Stimulated activated CD8-positive, alpha-beta memory T cell treated with anti-CD3 and anti-CD28 coated beads, Interleukin-4, amount 100 ng/mL, for 1 hour (primary cell): ENCODE data around the gene TMEM131.

Experiments
- DNase-seq, 2 donors: peaks; one replicate each; pipeline ENCODE4 v3.0.0-alpha.2; 2020; ENCODE audit warnings: low read depth in 2 of 2, low spot score in 1 of 2

Gene TMEM131

GRCh38 chr2:97765933-97766332 lies 229.8 kb downstream of the TMEM131 start:
- DNase-seq: no peak

- no peak for DNase-seq
These were observed 231.0 kb downstream of the TMEM131 start for GRCh38 chr2:97764559-97765263.

- DNase-seq: no peak
These were observed 232.4 kb downstream of the TMEM131 start for GRCh38 chr2:97763176-97763845.

GRCh38 chr2:97761192-97761591 lies 234.6 kb downstream of the TMEM131 start:
- peak in 1 of 2 donors; percentile 27 for DNase-seq

GRCh38 chr2:97760480-97761049 lies 235.2 kb downstream of the TMEM131 start:
- no peak for DNase-seq

GRCh38 chr2:97759727-97760407 lies 235.9 kb downstream of the TMEM131 start:
- DNase-seq: no peak

GRCh38 chr2:97758131-97758705 lies 237.5 kb downstream of the TMEM131 start:
- DNase-seq: no peak

GRCh38 chr2:97757062-97757461 lies 238.7 kb downstream of the TMEM131 start:
- no peak for DNase-seq

GRCh38 chr2:97755491-97755890 lies 240.3 kb downstream of the TMEM131 start:
- DNase-seq: no peak

- DNase-seq: no peak
These were observed 240.9 kb downstream of the TMEM131 start for GRCh38 chr2:97754690-97755346.

- DNase-seq: no peak
These were observed 243.1 kb downstream of the TMEM131 start for GRCh38 chr2:97752342-97753334.

GRCh38 chr2:97751752-97752151 lies 244.0 kb downstream of the TMEM131 start:
- no peak for DNase-seq

- no peak for DNase-seq
These were observed 245.7 kb downstream of the TMEM131 start for GRCh38 chr2:97750017-97750416.

GRCh38 chr2:97749581-97749980 lies 246.2 kb downstream of the TMEM131 start:
- DNase-seq: no peak

- DNase-seq: no peak
These were observed 248.0 kb downstream of the TMEM131 start for GRCh38 chr2:97747716-97748115.

- no peak for DNase-seq
These were observed 248.5 kb downstream of the TMEM131 start for GRCh38 chr2:97747285-97747684.

- DNase-seq: peak in 1 of 2 donors; percentile 22
These were observed 250.1 kb downstream of the TMEM131 start for GRCh38 chr2:97745474-97746174.

- no peak for DNase-seq
These were observed 251.8 kb downstream of the TMEM131 start for GRCh38 chr2:97743913-97744312.

GRCh38 chr2:97742381-97742847 lies 253.3 kb downstream of the TMEM131 start:
- no peak for DNase-seq
